ENCODE measurements around the gene GPR146.

The GPR146 gene

DNA sequence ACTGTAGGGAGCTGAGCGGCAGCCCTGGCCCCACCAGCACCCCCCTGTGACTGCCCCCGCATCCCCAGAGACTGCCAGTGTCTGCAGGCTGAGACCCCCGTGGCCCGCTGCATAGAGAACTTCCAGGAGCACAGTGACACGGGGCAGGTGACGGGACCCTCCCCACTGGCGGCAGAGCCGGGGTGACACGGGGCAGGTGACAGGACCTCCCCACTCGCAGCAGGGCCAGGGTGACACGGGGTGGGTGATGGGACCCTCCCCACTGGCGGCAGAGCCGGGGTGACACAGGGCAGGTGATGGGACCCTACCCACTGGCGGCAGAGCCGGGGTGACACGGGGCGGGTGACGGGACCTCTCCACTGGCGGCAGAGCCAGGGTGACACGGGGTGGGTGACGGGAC lies 45.9 kb downstream of the GPR146 start:
- no peak overlapping the region for H3K4me3 ChIP-seq (ENCODE audit: low read depth, low read length)
- TF ChIP-seq, protein P1, sequence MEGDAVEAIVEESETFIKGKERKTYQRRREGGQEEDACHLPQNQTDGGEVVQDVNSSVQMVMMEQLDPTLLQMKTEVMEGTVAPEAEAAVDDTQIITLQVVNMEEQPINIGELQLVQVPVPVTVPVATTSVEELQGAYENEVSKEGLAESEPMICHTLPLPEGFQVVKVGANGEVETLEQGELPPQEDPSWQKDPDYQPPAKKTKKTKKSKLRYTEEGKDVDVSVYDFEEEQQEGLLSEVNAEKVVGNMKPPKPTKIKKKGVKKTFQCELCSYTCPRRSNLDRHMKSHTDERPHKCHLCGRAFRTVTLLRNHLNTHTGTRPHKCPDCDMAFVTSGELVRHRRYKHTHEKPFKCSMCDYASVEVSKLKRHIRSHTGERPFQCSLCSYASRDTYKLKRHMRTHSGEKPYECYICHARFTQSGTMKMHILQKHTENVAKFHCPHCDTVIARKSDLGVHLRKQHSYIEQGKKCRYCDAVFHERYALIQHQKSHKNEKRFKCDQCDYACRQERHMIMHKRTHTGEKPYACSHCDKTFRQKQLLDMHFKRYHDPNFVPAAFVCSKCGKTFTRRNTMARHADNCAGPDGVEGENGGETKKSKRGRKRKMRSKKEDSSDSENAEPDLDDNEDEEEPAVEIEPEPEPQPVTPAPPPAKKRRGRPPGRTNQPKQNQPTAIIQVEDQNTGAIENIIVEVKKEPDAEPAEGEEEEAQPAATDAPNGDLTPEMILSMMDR (IDR thresholded peaks at IDR 0.05; ENCODE audit: low read depth, low read length) = no peak

DNA sequence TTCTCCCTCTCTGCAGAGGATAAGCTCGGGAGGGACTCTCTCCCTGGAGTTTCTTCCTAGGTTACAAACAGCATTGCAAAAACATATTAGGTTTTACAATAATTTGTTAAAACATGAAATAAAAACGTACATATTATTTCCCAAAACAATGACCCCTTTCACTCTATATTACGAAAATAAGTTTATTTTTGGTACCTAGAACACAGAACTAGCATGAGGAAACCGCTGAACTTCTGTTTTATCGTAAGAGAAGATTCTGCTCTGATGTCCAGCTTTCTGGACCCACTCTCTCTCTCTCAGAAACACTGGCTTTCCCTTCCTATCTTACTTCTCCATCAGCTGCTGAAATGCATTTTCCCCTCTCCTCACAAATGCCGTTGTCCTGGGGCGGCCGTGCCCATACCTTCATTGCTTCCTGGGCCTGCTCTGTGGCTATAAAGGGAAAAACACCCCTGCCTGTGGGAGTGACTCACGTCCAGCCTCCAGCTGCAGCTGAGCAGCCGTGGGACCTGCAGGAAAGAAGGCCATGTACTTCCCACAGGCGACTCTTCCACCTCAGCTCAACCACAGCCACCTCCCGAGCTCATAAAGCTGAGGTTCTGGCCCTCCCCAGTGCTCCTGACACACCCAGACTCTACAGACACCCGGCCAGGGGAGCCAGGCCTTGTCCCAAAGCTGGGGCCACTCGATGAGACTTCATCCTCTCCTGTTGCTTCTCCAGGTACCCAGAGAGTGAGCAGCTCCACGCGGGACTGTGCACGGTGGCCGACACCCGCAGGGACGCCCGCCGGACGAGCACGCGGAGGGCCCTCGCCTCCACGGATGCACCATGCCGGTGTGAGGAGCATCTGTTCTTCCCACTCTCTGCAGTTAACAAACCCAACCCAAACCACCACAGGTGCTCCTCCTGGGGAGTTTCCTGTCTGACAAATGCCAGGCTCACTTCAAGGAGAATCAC lies 46.6 kb downstream of the GPR146 start:
- TF ChIP-seq, protein P1 (IDR thresholded peaks at IDR 0.05; ENCODE audit: low read depth, low read length) = no peak

DNA sequence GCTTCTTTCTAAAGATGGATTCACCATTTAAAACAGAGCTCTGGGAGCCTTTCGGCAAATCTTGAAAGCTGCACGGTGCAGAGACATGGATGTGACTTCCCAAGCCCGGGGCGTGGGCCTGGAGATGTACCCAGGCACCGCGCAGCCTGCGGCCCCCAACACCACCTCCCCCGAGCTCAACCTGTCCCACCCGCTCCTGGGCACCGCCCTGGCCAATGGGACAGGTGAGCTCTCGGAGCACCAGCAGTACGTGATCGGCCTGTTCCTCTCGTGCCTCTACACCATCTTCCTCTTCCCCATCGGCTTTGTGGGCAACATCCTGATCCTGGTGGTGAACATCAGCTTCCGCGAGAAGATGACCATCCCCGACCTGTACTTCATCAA lies 47.3 kb downstream of the GPR146 start:
- TF ChIP-seq, protein P1 (IDR thresholded peaks at IDR 0.05; ENCODE audit: low read depth, low read length) = no peak
- no peak overlapping the region for H3K4me3 ChIP-seq (ENCODE audit: low read depth, low read length)

More for the DNA sequence above, 46.6 kb downstream of the GPR146 start:
- H3K4me3 ChIP-seq (ENCODE audit: low read depth, low read length) = no peak overlapping the region

- TF ChIP-seq, protein P1 (IDR thresholded peaks at IDR 0.05; ENCODE audit: low read depth, low read length) = no peak
- no peak overlapping the region for H3K4me3 ChIP-seq (ENCODE audit: low read depth, low read length)
Observed at GRCh38 chr7:1092161-1092632, 47.9 kb downstream of the GPR146 start.

DNA sequence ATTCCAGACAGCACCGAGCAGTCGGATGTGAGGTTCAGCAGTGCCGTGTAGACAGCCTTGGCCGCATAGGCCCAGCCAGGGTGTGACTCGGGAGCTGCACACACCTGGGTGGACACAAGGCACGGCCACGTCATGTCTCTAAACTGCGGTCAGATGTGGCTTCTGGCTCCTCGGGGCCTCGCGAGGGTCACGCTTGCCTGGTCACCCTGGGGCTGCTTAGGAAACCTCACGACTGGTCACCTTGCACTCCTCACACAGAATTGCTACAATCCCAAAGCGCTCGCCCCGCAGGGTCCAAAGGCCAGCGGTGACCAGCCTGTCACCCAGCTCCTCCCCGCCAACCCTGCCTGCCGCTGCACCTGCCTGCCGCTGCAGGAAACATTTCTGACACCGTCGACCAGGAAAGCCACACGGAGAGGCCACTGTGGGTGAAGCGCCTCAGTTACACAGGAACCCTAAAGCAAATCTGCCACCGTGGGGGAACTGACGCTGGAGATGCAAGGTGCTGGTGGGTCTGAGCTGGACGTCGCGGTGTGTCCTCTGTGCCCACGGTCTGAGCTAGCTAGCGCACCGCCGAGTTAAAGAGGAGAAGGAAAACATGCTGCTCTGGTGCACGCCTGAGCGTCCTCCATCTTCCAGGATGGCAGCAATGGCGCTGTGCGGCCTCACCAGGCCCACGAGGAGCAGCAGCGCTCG lies 48.6 kb downstream of the GPR146 start:
- no peak overlapping the region for H3K4me3 ChIP-seq (ENCODE audit: low read depth, low read length)
- TF ChIP-seq, protein P1 (IDR thresholded peaks at IDR 0.05; ENCODE audit: low read depth, low read length) = no peak

DNA sequence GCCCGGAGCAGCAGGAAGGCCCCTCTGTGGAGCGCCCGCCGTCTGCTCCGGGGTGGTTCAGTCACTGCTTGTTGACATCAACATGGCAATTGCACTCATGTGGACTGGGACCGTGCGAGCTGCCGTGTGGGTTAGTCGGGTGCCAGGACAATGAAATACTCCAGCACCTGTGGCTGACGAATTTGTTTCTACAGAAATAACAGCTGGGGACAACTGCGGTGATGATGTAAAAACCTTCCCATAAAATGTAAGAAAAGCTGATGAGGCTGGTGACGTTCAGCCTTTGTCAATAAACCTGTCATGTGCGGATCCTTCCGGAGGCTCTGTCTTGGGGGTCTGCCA lies 49.1 kb downstream of the GPR146 start:
- H3K4me3 ChIP-seq (ENCODE audit: low read depth, low read length) = no peak overlapping the region
- TF ChIP-seq, protein P1 (IDR thresholded peaks at IDR 0.05; ENCODE audit: low read depth, low read length) = no peak

All from WI38 (cell line).